Left cardiac atrium (tissue), 4 donors: ENCODE results near the gene PROK1. TPM values are rescaled to one million over a fixed set of nuclear protein-coding genes. Genes with fewer than 3 reads are reported as not detected.

Experiments
- ATAC-seq, 2 donors: fragments of 200-7000 bp; cut with Tn5 transposase; one replicate each; pipeline ENCODE4 v1.9.1; 2020; ENCODE audit warnings: mild to moderate bottlenecking in 2 of 2, moderate library complexity in 2 of 2
- DNase-seq: peaks from one replicate; pipeline ENCODE4 v3.0.0-alpha.2; 2020
- intact Hi-C, 2 donors: fragments of 100-400 bp; cut with DNase I; formaldehyde crosslinking; loops; one replicate each; pipeline versions ENCODE4 v1.14.1 to v1.15.1; 2022 to 2023
- total RNA-seq, 2 donors: library from RNA; stranded (reverse); fragmentation: NEBNext Ultra II Directional; extraction: Animal tissue kit (Norgen Biotek cat#: 25700); gene quantifications; one replicate each; pipeline ENCODE4 v1.2.1, GENCODE V29; 2021
- donor health status: DM: no; HTN: yes; CAD: no.
- donor health status: DM: no; HTN: yes; CAD: no; lungs with severe emphysema.
- donor health status: DM: yes; HTN: yes; CAD: no.
- donor health status: Dilated cardiomyopathy.

The PROK1 gene
- total RNA-seq, 2 donors from 2014 or later: 0.18 to 0.60 TPM

- intact Hi-C loops: loop anchor here (1.0 to 10.0 kb wide), 7 partner anchors 32 to 258 kb away; no protein-coding TSS in a partner anchor
- DNase-seq: peak; percentile 70
- ATAC-seq: peak; percentile 69 to 75
Measured at GRCh38 chr1:110460253-110461220, 9.6 kb downstream of the PROK1 start.

- ATAC-seq (no peak), DNase-seq (no peak)
- intact Hi-C loops: loop anchor here (5.0 to 10.0 kb wide), 3 partner anchors 147 to 260 kb away; no protein-coding TSS in a partner anchor
Measured at GRCh38 chr1:110462093-110462492, 11.1 kb downstream of the PROK1 start.

- DNase-seq (no peak), ATAC-seq (no peak)
- intact Hi-C loops: loop anchor here (5.0 to 10.0 kb wide), 3 partner anchors 148 to 261 kb away; no protein-coding TSS in a partner anchor
Measured at GRCh38 chr1:110462964-110463363, 12.0 kb downstream of the PROK1 start.

DNA sequence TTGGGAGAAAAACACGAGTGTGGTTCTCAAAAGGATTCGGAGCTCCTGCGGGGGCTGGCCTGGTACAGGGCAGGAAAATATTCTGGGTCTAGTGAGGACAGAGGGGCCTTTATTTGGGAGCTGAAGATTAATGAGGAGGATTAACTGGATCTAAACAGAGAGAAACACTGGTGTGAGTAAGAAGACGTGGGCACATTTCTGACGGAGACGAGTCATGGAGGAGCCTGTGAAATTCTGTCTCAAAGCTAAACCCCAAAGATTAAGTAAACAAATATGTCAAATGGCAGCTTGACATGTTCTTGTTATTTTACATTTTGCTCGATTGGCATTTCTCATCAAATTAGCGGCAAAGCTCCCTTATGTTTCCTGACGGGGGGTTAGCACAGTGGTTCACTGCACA, 12.8 kb downstream of the PROK1 start:
- DNase-seq: no peak
- intact Hi-C loops: loop anchor here (5.0 to 10.0 kb wide), 3 partner anchors 149 to 261 kb away; no protein-coding TSS in a partner anchor
- no peak for ATAC-seq

- ATAC-seq: peak in 1 of 2 donors; percentile 66
- intact Hi-C loops: loop anchor here (5.0 to 10.0 kb wide), 3 partner anchors 150 to 262 kb away; no protein-coding TSS in a partner anchor
- no peak for DNase-seq
Measured at GRCh38 chr1:110464340-110464739, 13.4 kb downstream of the PROK1 start.

DNA sequence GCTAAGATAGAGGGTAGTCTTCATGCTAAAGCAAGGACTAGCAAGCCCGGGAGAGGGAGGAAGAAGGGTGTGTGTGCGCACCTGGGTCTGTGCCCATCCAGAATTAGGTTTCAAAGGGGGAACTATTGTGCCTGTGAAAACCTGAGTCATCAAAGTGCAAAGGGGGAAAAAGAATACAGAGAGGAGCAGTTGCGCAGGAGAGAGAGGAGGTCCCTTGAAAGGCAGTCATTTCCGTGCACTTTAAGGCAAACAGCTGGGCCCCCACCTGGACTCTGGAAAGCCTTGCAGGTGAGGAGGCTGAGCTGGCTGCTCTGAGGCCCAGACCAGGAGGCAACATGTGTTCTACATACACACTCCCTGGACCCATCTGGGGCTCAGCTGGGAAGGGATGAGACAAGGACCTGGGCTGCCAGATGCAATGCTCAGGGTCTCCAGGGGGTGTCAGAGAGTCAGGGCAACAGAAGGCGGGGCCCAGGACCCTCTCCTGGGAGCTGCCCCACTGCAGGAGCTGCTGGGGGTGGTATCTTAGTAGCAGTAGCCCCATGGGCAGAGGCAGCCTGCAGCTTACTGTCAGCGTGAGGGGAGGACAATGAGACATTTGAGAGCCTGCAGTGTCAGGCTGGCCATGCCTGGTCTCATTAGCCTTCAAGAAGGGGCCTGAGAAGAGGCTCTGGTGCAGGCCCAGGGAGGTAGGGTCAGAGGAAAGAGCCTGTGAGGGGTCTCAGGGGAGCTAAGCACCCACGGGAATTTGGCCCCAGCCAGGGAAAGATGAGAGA, 14.3 kb downstream of the PROK1 start:
- DNase-seq: no peak
- intact Hi-C loops: loop anchor here in 1 of 2 donors (10.0 kb wide), 1 partner anchor 150 kb away; no protein-coding TSS in a partner anchor
- no peak for ATAC-seq

- intact Hi-C loops: loop anchor here in 1 of 2 donors (10.0 kb wide), 1 partner anchor 151 kb away; no protein-coding TSS in a partner anchor
- no peak for ATAC-seq
- DNase-seq: no peak
Measured at GRCh38 chr1:110465814-110466380, 14.9 kb downstream of the PROK1 start.

GRCh38 chr1:110466646-110467280, 15.8 kb downstream of the PROK1 start:
- intact Hi-C loops: loop anchor here in 1 of 2 donors (10.0 kb wide), 1 partner anchor 152 kb away; no protein-coding TSS in a partner anchor
- DNase-seq (no peak), ATAC-seq (peak; percentile 31 to 50)

GRCh38 chr1:110471131-110471530, 20.2 kb downstream of the PROK1 start:
- no peak for ATAC-seq
- DNase-seq: no peak
- intact Hi-C loops: no loop called here

- ATAC-seq (no peak), DNase-seq (no peak)
- intact Hi-C loops: no loop called here
Measured at GRCh38 chr1:110472546-110472945, 21.6 kb downstream of the PROK1 start.

DNA sequence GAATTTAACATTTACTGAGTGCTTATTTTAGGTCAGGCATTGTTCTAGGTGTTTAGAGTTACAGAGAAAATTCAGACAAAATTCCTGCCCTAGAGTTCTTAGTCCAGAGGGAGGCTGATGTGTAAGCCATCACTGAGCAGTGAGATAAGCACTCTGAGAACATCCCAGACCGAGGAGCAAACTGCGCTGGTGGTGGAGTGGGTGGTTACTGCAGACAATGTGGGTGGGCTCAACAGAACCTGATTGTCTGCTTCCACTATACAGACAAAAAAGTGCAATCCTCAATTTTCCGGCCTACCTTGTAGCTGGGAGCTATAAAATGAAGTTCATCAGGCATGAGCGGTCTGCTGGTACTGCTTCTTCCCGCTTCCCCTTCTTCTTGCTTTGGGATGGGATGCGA, 23.5 kb downstream of the PROK1 start:
- intact Hi-C loops: no loop called here
- ATAC-seq: no peak

DNA sequence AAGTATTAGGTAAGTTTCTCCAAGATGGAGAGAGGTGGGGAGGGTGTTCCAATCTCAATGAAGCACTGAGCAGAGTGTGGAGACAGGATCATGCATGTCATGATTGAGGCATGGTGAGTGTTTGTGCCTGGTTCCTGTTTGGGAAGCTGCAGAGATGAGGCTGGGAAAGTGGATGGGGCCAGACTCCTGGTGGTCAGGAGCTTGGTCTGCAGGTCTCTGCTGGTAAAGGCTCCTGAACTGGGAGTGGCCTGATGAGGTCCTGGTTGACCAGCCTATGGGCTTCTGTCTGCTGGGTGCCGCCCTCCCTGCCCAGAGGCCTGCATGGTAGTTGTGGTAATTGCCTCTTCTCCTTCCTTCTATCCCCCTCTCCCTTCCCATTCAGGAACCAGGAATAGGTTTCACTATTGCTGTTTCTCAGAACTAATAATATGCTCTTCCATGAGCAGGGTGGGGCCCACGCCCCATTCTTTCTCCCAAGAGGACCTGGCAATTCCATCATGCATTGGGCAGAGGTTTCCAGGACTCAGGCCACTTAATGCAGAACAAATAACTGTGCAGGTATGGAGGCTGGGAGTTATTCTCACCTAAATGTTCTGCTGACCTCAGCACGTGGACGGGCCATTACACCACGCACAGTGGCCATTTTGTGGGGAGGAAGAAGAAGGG, 24.5 kb downstream of the PROK1 start:
- intact Hi-C loops: no loop called here
- ATAC-seq (no peak), DNase-seq (no peak)

More for the DNA sequence above, 23.5 kb downstream of the PROK1 start:
- DNase-seq: no peak

- DNase-seq (no peak), ATAC-seq (no peak)
- intact Hi-C loops: no loop called here
Measured at GRCh38 chr1:110476028-110476765, 25.2 kb downstream of the PROK1 start.

DNA sequence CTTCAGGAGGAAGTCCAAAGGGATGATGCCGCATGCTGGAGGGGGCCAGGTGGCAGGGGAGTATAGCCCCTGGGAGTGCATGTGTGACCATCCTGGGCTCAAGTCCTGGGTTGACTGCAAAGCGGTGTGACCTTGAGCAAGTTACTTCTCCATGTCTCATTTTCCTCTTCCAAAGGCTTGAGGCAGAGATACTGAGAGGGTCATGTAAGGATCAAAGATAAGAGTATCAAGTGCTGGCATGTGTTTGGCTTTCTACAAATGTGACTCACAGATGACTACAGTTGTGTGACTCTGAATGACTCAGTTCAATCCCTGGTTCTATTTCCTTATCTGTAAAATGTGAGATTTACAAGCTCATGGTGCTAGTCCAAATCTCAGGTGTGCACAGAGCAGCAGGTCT, 26.1 kb downstream of the PROK1 start:
- no peak for DNase-seq
- peak; percentile 46 to 91 for ATAC-seq
- intact Hi-C loops: no loop called here

DNA sequence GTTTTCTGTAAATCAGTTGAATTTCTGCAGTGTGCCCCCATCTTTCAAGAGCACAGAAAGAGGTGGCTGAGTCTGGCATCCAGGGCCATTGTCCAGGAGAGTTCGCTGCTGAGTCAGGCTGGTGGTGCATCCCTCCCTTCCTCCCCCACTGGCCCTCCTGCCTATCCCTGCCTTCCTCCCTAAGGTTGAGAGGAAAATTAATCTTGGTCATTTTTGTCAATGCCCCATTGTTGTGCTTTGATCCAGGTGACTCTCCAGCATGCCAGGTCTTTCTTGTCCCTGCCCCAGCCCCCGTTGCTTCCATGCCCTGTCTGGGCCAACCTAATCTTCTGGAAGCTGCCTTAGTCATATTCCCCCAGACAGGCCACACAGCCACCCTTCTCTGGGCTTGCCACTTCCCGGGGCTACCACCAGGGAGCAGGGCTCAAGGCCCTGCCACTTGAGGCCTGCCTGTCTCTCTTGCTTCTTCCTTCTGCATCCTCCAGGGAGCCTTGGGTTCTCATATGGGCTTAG, 26.6 kb downstream of the PROK1 start:
- DNase-seq (no peak), ATAC-seq (peak in 1 of 2 donors; percentile 64)
- intact Hi-C loops: no loop called here

GRCh38 chr1:110477967-110478640, 27.2 kb downstream of the PROK1 start:
- intact Hi-C loops: no loop called here
- no peak for DNase-seq
- no peak for ATAC-seq

- ATAC-seq: no peak
- no peak for DNase-seq
- intact Hi-C loops: no loop called here
Measured at GRCh38 chr1:110478886-110479285, 27.9 kb downstream of the PROK1 start.
